DOHH2 (cell line): ENCODE data around the gene RCOR2.

Experiments
- H3F3A ChIP-seq: fragments of 200-600 bp; sonication (generic), shearing (Covaris generic); 2 replicates; pipeline ENCODE4 v1.6.0; 2016; ENCODE audit warnings: antibody characterized with exemption, mild to moderate bottlenecking; ENCODE audit not compliant: control insufficient read depth, insufficient read depth
- H3K27ac ChIP-seq: fragments of 200-600 bp; sonication (generic); 2 replicates; pipeline ENCODE4 v1.5.1; 2014; ENCODE audit warnings: low read depth, mild to moderate bottlenecking, low read length, moderate library complexity
- H3K27me3 ChIP-seq: fragments of 200-600 bp; sonication (generic); 2 replicates; pipeline ENCODE4 v1.6.1; 2014; ENCODE audit warnings: mild to moderate bottlenecking, low read length, mixed read lengths; ENCODE audit not compliant: control insufficient read depth
- H3K36me3 ChIP-seq: fragments of 200-600 bp; sonication (generic); 2 replicates; pipeline ENCODE4 v1.6.1; 2014; ENCODE audit warnings: mild to moderate bottlenecking, low read length, moderate library complexity, mixed read lengths; ENCODE audit not compliant: control insufficient read depth
- H3K4me1 ChIP-seq: fragments of 200-600 bp; sonication (generic); 2 replicates; pipeline ENCODE4 v1.6.1; 2014; ENCODE audit warnings: mild to moderate bottlenecking, low read length, mixed read lengths; ENCODE audit not compliant: control insufficient read depth
- H3K4me2 ChIP-seq: fragments of 200-600 bp; sonication (generic); 2 replicates; pipeline ENCODE4 v1.6.0; 2014; ENCODE audit warnings: mild to moderate bottlenecking, low read length, moderate library complexity
- H3K4me3 ChIP-seq: fragments of 200-600 bp; sonication (generic); 2 replicates; pipeline ENCODE4 v1.5.1; 2014; ENCODE audit warnings: mild to moderate bottlenecking, low read length, mixed read lengths
- H3K79me2 ChIP-seq: fragments of 200-600 bp; sonication (generic); 2 replicates; pipeline ENCODE4 v1.6.1; 2014; ENCODE audit warnings: mild to moderate bottlenecking, low read length, mixed read lengths; ENCODE audit not compliant: control insufficient read depth
- H3K9me2 ChIP-seq: fragments of 200-600 bp; sonication (generic); replicated peaks from 2 replicates; pipeline ENCODE4 v1.6.1; 2014; ENCODE audit warnings: mild to moderate bottlenecking, low read length, mixed read lengths; ENCODE audit not compliant: control insufficient read depth
- H3K9me3 ChIP-seq: fragments of 200-600 bp; sonication (generic); 2 replicates; pipeline ENCODE4 v1.6.1; 2014; ENCODE audit warnings: antibody characterized with exemption, low read length, mixed read lengths; ENCODE audit not compliant: control insufficient read depth, insufficient read depth
- H4K20me1 ChIP-seq: fragments of 200-600 bp; sonication (generic); 2 replicates; pipeline ENCODE4 v1.6.0; 2014; ENCODE audit warnings: low read depth, mild to moderate bottlenecking, antibody characterized with exemption, low read length, moderate library complexity; ENCODE audit not compliant: control insufficient read depth, insufficient read depth
- CTCF ChIP-seq: fragments of 200-600 bp; sonication (generic); IDR thresholded peaks from one replicate; pipeline ENCODE4 v1.5.1; 2014; ENCODE audit warnings: antibody characterized with exemption, mild to moderate bottlenecking, low read depth, low read length; ENCODE audit not compliant: poor library complexity, severe bottlenecking
- EZH2phosphoT487 ChIP-seq: fragments of 200-600 bp; sonication (generic); IDR thresholded peaks from 2 replicates; pipeline ENCODE4 v1.6.1; 2017; ENCODE audit warnings: borderline replicate concordance, mild to moderate bottlenecking, antibody characterized with exemption, low read length, moderate library complexity, mixed read lengths

The RCOR2 gene

GRCh38 chr11:63907808-63908530 is 9.0 kb downstream of the RCOR2 start:
- H3K9me2 ChIP-seq = no peaks in the 10 kb centered on the region
- no peak for TF ChIP-seq CTCF
- TF ChIP-seq EZH2phosphoT487 = no peak
- H3K27ac ChIP-seq = no peak overlapping the region
- no peak overlapping the region for H3K4me3 ChIP-seq
- H3K36me3 ChIP-seq = peaks cover 44% of the 10 kb centered on the region
- no peaks in the 10 kb centered on the region for H3K9me3 ChIP-seq
- peaks cover 3% of the 10 kb centered on the region; the same call in 1 of the 2 replicates for H3F3A ChIP-seq
- no peaks in the 10 kb centered on the region for H4K20me1 ChIP-seq
- H3K27me3 ChIP-seq = no peaks in the 10 kb centered on the region
- no peak overlapping the region for H3K4me2 ChIP-seq
- H3K79me2 ChIP-seq = no peaks in the 10 kb centered on the region
- no peaks in the 10 kb centered on the region for H3K4me1 ChIP-seq

- peaks cover 53% of the 10 kb centered on the region for H3K36me3 ChIP-seq
- no peaks in the 10 kb centered on the region for H3K27me3 ChIP-seq
- no peaks in the 10 kb centered on the region for H3F3A ChIP-seq
- no peak overlapping the region for H3K4me2 ChIP-seq
- H3K27ac ChIP-seq = no peak overlapping the region
- no peaks in the 10 kb centered on the region for H4K20me1 ChIP-seq
- no peaks in the 10 kb centered on the region for H3K9me2 ChIP-seq
- H3K9me3 ChIP-seq = no peaks in the 10 kb centered on the region
- TF ChIP-seq EZH2phosphoT487 (no peak), CTCF (no peak)
- H3K79me2 ChIP-seq = no peaks in the 10 kb centered on the region
- H3K4me3 ChIP-seq = no peak overlapping the region
- no peaks in the 10 kb centered on the region for H3K4me1 ChIP-seq
Observed at GRCh38 chr11:63907063-63907462, 9.9 kb downstream of the RCOR2 start.

- Histone ChIP-seq H3K79me2 (no peaks in the 10 kb centered on the region), H3K36me3 (peaks cover 58% of the 10 kb centered on the region), H3K4me2 (no peak overlapping the region)
Observed at GRCh38 chr11:63906585-63906984, 10.4 kb downstream of the RCOR2 start.

More at GRCh38 chr11:63906585-63906984, 10.4 kb downstream of the RCOR2 start:
- Histone ChIP-seq H4K20me1 (no peaks in the 10 kb centered on the region), H3K4me1 (no peaks in the 10 kb centered on the region), H3K9me3 (no peaks in the 10 kb centered on the region), H3K27ac (no peak overlapping the region), H3K9me2 (no peaks in the 10 kb centered on the region), H3K4me3 (no peak overlapping the region), H3K27me3 (no peaks in the 10 kb centered on the region), H3F3A (no peaks in the 10 kb centered on the region)
- peak; percentile 29 for TF ChIP-seq CTCF
- no peak for TF ChIP-seq EZH2phosphoT487
